Measurements from ENCODE around the gene UPK1B. TPM values are rescaled to one million over a fixed set of nuclear protein-coding genes. Genes with fewer than 3 reads are reported as not detected.
"Not testable (repeated sequence)": the region's sequence is repeated elsewhere in the genome, so short reads cannot be mapped to it uniquely, and the experiment has no call there.

Gene UPK1B
- total RNA-seq, 2 experiments from 2014 or later = not detected

- Histone ChIP-seq H3K9me3 (ENCODE audit: low read length) (0 out of 2 replicates have a peak, but pooled peaks cover 5% of the 10 kb centered on the region), H4K20me1 (ENCODE audit: insufficient read depth, low read length) (no peaks in the 10 kb centered on the region), H3K9me2 (ENCODE audit: insufficient read depth, low read length) (no peaks in the 10 kb centered on the region), H3K4me3 (ENCODE audit: low read depth, low read length, poor library complexity, severe bottlenecking) (no peak overlapping the region), H3K4me2 (ENCODE audit: low read length) (no peak overlapping the region), H2AFZ (ENCODE audit: low read length) (no peak overlapping the region), H3K79me2 (ENCODE audit: insufficient read depth, low read depth, low read length) (no peaks in the 10 kb centered on the region), H3K4me1 (ENCODE audit: insufficient read depth, low read length, poor library complexity, severe bottlenecking) (no peaks in the 10 kb centered on the region), H3K27ac (ENCODE audit: low read depth, low read length, poor library complexity, severe bottlenecking) (no peak overlapping the region), H3K36me3 (ENCODE audit: insufficient read depth, low read length) (no peaks in the 10 kb centered on the region)
- ChIA-PET CTCF (ENCODE audit: unreplicated experiment) (no interaction called here), POLR2A (no interaction called here)
- intact Hi-C loops (cut with micrococcal nuclease; ENCODE audit: unreplicated experiment) = no loop called here
- DNase-seq (ENCODE audit: low spot score) = no peak
- TF ChIP-seq CTCF (conservative IDR thresholded peaks at IDR 0.05; ENCODE audit: low read length) (no peak), EZH2phosphoT487 (IDR thresholded peaks at IDR 0.05; ENCODE audit: borderline replicate concordance, low read depth, low read length) (no peak)
- no TSS peak for BruUV-seq (replicated peaks)
Measured at GRCh38 chr3:119160815-119161214, 12.6 kb upstream of the UPK1B start.

- no peak for DNase-seq (ENCODE audit: low spot score)
- Histone ChIP-seq H3K4me2 (ENCODE audit: low read length) (no peak overlapping the region), H3K9me3 (ENCODE audit: low read length) (0 out of 2 replicates have a peak, but pooled peaks cover 5% of the 10 kb centered on the region), H3K4me3 (ENCODE audit: low read depth, low read length, poor library complexity, severe bottlenecking) (no peak overlapping the region), H3K36me3 (ENCODE audit: insufficient read depth, low read length) (no peaks in the 10 kb centered on the region), H3K27ac (ENCODE audit: low read depth, low read length, poor library complexity, severe bottlenecking) (no peak overlapping the region), H4K20me1 (ENCODE audit: insufficient read depth, low read length) (no peaks in the 10 kb centered on the region), H2AFZ (ENCODE audit: low read length) (no peak overlapping the region), H3K4me1 (ENCODE audit: insufficient read depth, low read length, poor library complexity, severe bottlenecking) (no peaks in the 10 kb centered on the region), H3K79me2 (ENCODE audit: insufficient read depth, low read depth, low read length) (no peaks in the 10 kb centered on the region), H3K9me2 (ENCODE audit: insufficient read depth, low read length) (no peaks in the 10 kb centered on the region)
- BruUV-seq (replicated peaks) = no TSS peak
- TF ChIP-seq CTCF (conservative IDR thresholded peaks at IDR 0.05; ENCODE audit: low read length) = no peak
- TF ChIP-seq EZH2phosphoT487 (IDR thresholded peaks at IDR 0.05; ENCODE audit: borderline replicate concordance, low read depth, low read length) = no peak
- ChIA-PET POLR2A (no interaction called here), CTCF (ENCODE audit: unreplicated experiment) (no interaction called here)
- intact Hi-C loops (cut with micrococcal nuclease; ENCODE audit: unreplicated experiment) = no loop called here
Measured at GRCh38 chr3:119161240-119161639, 12.2 kb upstream of the UPK1B start.

- H4K20me1 ChIP-seq (ENCODE audit: insufficient read depth, low read length); POLR2A ChIA-PET; BruUV-seq (replicated peaks): not testable (repeated sequence)
Measured at GRCh38 chr3:119164745-119165144, 8.7 kb upstream of the UPK1B start.

More at GRCh38 chr3:119164745-119165144, 8.7 kb upstream of the UPK1B start:
- CTCF ChIA-PET (ENCODE audit: unreplicated experiment); H3K79me2 ChIP-seq (ENCODE audit: insufficient read depth, low read depth, low read length); DNase-seq (ENCODE audit: low spot score); H3K36me3 ChIP-seq (ENCODE audit: insufficient read depth, low read length); H3K9me3 ChIP-seq (ENCODE audit: low read length); H3K4me3 ChIP-seq (ENCODE audit: low read depth, low read length, poor library complexity, severe bottlenecking); intact Hi-C loops (cut with micrococcal nuclease; ENCODE audit: unreplicated experiment); H3K9me2 ChIP-seq (ENCODE audit: insufficient read depth, low read length); H3K4me2 ChIP-seq (ENCODE audit: low read length); H3K27ac ChIP-seq (ENCODE audit: low read depth, low read length, poor library complexity, severe bottlenecking); H3K4me1 ChIP-seq (ENCODE audit: insufficient read depth, low read length, poor library complexity, severe bottlenecking); H2AFZ ChIP-seq (ENCODE audit: low read length): not testable (repeated sequence)

Data from OCI-LY7 (cell line).